IPS-18a (cell line): ENCODE measurements around the gene SCAMP2.

Experiments
- H3K27ac ChIP-seq: one replicate; pipeline ENCODE4 v1.5.1; 2013; ENCODE audit warnings: low read length
- H3K27me3 ChIP-seq: one replicate; pipeline ENCODE4 v1.6.1; 2013; ENCODE audit warnings: mild to moderate bottlenecking, low read length; ENCODE audit not compliant: control insufficient read depth, insufficient read depth
- H3K36me3 ChIP-seq: one replicate; pipeline ENCODE4 v1.6.1; 2013; ENCODE audit warnings: low read depth, low read length; ENCODE audit not compliant: control insufficient read depth
- H3K4me1 ChIP-seq: one replicate; pipeline ENCODE4 v1.6.1; 2013; ENCODE audit warnings: low read depth, low read length; ENCODE audit not compliant: control insufficient read depth
- H3K4me3 ChIP-seq: one replicate; pipeline ENCODE4 v1.5.1; 2013; ENCODE audit warnings: low read length
- H3K9ac ChIP-seq: one replicate; pipeline ENCODE4 v1.6.1; 2013; ENCODE audit warnings: mild to moderate bottlenecking, low read length, moderate library complexity
- H3K9me3 ChIP-seq: one replicate; pipeline ENCODE4 v1.6.1; 2013; ENCODE audit warnings: low read depth, low read length; ENCODE audit not compliant: control insufficient read depth

The SCAMP2 gene

DNA sequence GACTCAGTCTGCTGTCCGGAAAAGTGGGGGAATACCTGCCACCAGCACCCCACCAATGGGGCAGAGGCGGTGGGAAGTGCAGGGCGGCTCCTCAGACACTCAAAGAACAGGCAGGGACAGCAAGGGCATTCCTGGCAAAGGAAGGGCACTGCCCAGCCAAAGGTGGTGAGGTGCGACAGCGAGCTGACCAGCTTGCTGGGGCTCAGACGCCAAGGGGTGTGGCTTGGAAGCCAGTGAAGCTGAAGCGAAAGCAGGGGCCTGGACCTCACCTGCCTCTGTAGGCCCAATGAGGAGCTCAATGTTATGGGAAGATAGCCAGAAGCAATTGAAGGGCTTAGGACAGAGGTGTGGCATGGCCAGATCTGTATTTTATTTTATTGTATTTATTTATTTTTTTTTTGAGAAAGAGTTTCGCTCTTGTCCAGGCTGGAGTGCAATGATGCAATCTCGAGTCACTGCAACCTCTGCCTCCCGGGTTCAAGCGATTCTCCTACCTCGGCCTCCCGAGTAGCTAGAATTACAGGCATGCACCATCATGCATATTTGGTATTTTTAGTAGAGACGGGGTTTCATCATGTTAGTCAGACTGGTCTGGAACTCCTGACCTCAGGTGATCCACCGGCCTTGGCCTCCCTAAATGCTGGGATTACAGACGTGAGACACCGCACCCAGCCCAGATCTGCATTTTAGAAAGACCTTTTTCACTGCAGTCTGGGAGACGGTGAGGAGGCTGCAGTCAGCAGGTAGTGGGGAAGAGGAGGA lies 64.9 kb downstream of the SCAMP2 start:
- peaks cover 3% of the 10 kb centered on the region for H3K36me3 ChIP-seq
- H3K27me3 ChIP-seq = no peaks in the 10 kb centered on the region
- H3K9ac ChIP-seq = no peak overlapping the region
- H3K27ac ChIP-seq = no peak overlapping the region
- no peak overlapping the region for H3K4me3 ChIP-seq
- H3K4me1 ChIP-seq = no peaks in the 10 kb centered on the region
- H3K9me3 ChIP-seq = no peaks in the 10 kb centered on the region

DNA sequence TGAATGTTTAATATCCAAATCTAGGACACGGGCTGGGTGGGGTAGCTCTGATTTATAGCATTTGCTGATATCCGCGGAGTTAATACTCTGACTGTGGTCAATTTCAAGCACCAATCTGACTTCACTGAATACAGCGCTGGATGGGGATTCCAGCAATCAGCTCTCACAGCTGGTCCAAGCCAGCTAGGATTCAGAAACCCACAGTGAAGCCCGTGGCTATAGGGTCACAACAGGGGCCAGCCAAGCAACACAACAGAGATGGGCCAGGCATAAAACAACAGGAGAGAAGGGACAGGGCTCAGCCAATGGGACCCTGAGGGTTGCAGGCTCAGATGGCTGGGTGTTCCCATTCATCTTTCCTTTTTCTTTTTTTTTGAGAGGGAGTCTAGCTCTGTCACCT lies 65.9 kb downstream of the SCAMP2 start:
- no peaks in the 10 kb centered on the region for H3K27me3 ChIP-seq
- no peak overlapping the region for H3K27ac ChIP-seq
- no peak overlapping the region for H3K4me3 ChIP-seq
- no peaks in the 10 kb centered on the region for H3K9me3 ChIP-seq
- peaks cover 5% of the 10 kb centered on the region for H3K36me3 ChIP-seq
- H3K4me1 ChIP-seq = no peaks in the 10 kb centered on the region
- no peak overlapping the region for H3K9ac ChIP-seq

GRCh38 chr15:74804935-74805334 lies 68.2 kb downstream of the SCAMP2 start:
- H3K9me3 ChIP-seq = no peaks in the 10 kb centered on the region
- no peak overlapping the region for H3K9ac ChIP-seq
- no peaks in the 10 kb centered on the region for H3K27me3 ChIP-seq
- no peaks in the 10 kb centered on the region for H3K4me1 ChIP-seq
- H3K36me3 ChIP-seq = peaks cover 21% of the 10 kb centered on the region
- no peak overlapping the region for H3K27ac ChIP-seq
- H3K4me3 ChIP-seq = no peak overlapping the region

DNA sequence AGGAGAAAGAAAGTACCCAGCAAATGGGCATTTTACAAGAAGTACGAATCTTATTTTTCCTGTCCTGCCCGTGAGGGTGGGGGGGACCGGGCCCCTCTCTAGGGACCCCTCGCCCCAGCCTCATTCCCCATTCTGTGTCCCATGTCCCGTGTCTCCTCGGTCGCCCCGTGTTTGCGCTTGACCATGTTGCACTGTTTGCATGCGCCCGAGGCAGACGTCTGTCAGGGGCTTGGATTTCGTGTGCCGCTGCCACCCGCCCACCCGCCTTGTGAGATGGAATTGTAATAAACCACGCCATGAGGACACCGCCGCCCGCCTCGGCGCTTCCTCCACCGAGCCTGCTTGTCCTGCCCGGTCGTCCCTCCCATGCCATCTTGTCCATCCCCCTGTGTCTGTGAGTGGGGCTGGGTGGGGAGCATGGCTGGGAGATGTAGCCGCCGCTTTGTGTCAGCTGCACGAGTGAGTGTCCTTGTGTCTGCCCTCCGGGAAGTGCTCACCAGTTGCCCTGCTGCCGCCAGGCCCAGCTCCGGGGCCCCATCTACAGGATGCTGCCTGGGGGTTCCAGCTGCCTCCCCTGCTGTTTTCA lies 70.2 kb downstream of the SCAMP2 start:
- no peaks in the 10 kb centered on the region for H3K27me3 ChIP-seq
- peaks cover 21% of the 10 kb centered on the region for H3K36me3 ChIP-seq
- no peaks in the 10 kb centered on the region for H3K9me3 ChIP-seq
- H3K4me1 ChIP-seq = no peaks in the 10 kb centered on the region
- no peak overlapping the region for H3K27ac ChIP-seq
- no peak overlapping the region for H3K4me3 ChIP-seq
- H3K9ac ChIP-seq = no peak overlapping the region

- no peak overlapping the region for H3K27ac ChIP-seq
- peaks cover 21% of the 10 kb centered on the region for H3K36me3 ChIP-seq
- H3K4me3 ChIP-seq = no peak overlapping the region
- no peaks in the 10 kb centered on the region for H3K4me1 ChIP-seq
- no peaks in the 10 kb centered on the region for H3K27me3 ChIP-seq
- no peak overlapping the region for H3K9ac ChIP-seq
- no peaks in the 10 kb centered on the region for H3K9me3 ChIP-seq
Measured at GRCh38 chr15:74802290-74802689, 70.9 kb downstream of the SCAMP2 start.

DNA sequence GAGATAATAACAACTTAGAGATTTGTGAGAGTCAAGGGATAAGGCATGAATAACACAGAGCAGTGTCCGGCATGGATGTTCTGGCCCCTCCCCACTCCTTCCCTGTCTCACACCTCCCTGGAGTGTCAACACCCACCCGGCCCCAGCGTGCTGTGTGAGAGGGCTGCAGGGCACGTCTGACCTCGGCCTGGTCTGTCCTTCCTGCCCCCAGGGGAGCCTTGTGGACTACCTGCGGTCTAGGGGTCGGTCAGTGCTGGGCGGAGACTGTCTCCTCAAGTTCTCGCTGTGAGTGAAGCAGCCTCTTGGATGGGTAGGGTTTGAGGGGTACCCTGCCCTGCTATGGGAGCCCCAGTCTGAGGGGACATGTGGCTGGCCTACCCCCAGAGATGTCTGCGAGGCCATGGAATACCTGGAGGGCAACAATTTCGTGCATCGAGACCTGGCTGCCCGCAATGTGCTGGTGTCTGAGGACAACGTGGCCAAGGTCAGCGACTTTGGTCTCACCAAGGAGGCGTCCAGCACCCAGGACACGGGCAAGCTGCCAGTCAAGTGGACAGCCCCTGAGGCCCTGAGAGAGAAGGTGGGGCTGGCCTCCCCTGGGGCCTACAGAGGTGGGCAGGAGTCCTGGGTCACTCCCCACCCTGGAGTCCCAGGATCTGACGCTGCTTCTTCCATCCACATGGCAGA lies 71.7 kb downstream of the SCAMP2 start:
- no peaks in the 10 kb centered on the region for H3K4me1 ChIP-seq
- no peak overlapping the region for H3K27ac ChIP-seq
- peaks cover 21% of the 10 kb centered on the region for H3K36me3 ChIP-seq
- no peaks in the 10 kb centered on the region for H3K27me3 ChIP-seq
- H3K9me3 ChIP-seq = no peaks in the 10 kb centered on the region
- no peak overlapping the region for H3K9ac ChIP-seq
- no peak overlapping the region for H3K4me3 ChIP-seq

GRCh38 chr15:74800559-74801094 lies 72.5 kb downstream of the SCAMP2 start:
- Histone ChIP-seq H3K27me3 (no peaks in the 10 kb centered on the region), H3K9ac (no peak overlapping the region), H3K4me3 (no peak overlapping the region), H3K36me3 (peaks cover 21% of the 10 kb centered on the region), H3K27ac (no peak overlapping the region), H3K9me3 (no peaks in the 10 kb centered on the region), H3K4me1 (no peaks in the 10 kb centered on the region)

GRCh38 chr15:74799856-74800558 lies 73.2 kb downstream of the SCAMP2 start:
- no peaks in the 10 kb centered on the region for H3K9me3 ChIP-seq
- no peaks in the 10 kb centered on the region for H3K27me3 ChIP-seq
- H3K9ac ChIP-seq = no peak overlapping the region
- H3K36me3 ChIP-seq = peaks cover 21% of the 10 kb centered on the region
- no peaks in the 10 kb centered on the region for H3K4me1 ChIP-seq
- H3K4me3 ChIP-seq = no peak overlapping the region
- no peak overlapping the region for H3K27ac ChIP-seq

- Histone ChIP-seq H3K4me3 (no peak overlapping the region), H3K27ac (no peak overlapping the region), H3K27me3 (no peaks in the 10 kb centered on the region), H3K4me1 (no peaks in the 10 kb centered on the region), H3K36me3 (peaks cover 21% of the 10 kb centered on the region), H3K9ac (no peak overlapping the region), H3K9me3 (no peaks in the 10 kb centered on the region)
Measured at GRCh38 chr15:74799255-74799855, 73.8 kb downstream of the SCAMP2 start.

DNA sequence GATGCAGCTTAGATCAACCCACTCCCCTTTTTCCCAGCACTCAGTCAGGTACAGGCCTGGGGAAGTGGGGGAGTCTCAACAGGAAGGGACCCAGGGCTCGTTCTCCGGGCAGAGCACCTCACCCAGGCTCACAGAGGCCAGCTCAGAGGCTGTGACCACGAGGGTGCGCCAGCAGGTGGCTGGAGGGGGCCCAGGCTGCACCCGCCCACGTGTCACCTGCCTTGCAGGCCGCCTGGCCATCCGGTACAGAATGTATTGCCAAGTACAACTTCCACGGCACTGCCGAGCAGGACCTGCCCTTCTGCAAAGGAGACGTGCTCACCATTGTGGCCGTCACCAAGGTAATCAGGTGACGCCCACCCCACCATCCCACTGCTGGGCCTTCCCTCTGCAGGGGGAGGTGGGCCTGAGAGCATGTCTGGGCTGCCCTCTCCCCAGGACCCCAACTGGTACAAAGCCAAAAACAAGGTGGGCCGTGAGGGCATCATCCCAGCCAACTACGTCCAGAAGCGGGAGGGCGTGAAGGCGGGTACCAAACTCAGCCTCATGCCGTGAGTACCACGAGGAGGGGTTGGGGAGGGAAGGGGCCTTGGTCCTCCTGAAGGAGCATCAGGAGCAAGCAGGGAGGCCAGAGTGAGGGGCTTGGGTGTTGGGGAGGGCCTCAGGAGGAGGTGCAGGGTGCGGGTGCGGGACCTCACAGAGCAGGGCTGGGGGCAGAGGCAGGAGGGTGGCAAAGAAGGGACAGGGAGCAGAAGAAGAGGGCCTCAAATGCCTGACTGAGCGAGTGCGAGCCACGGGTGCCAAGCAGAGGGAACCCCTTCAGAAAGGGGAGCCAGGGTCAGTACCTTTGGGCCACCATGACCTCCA lies 74.5 kb downstream of the SCAMP2 start:
- Histone ChIP-seq H3K9me3 (no peaks in the 10 kb centered on the region), H3K4me3 (no peak overlapping the region), H3K9ac (no peak overlapping the region), H3K27me3 (no peaks in the 10 kb centered on the region), H3K4me1 (no peaks in the 10 kb centered on the region), H3K27ac (no peak overlapping the region), H3K36me3 (peaks cover 17% of the 10 kb centered on the region)
